GM23338 (cell line): ENCODE data around the gene TMEM163. TPM values are rescaled to one million over a fixed set of nuclear protein-coding genes. Genes with fewer than 3 reads are reported as not detected.

Source experiments
- ATAC-seq: fragments of 200-7000 bp; cut with Tn5 transposase; 3 replicates; pipeline ENCODE4 v1.9.1; 2020
- DNase-seq: peaks from one replicate; pipeline ENCODE4 v3.0.0-alpha.2; 2015; ENCODE audit warnings: low spot score
- H2AFZ ChIP-seq: fragments of 200-600 bp; sonication (generic); 2 replicates; pipeline ENCODE4 v1.8.0; 2016; ENCODE audit warnings: antibody characterized with exemption, mild to moderate bottlenecking, moderate library complexity
- H3F3A ChIP-seq: fragments of 200-600 bp; sonication (generic); replicated peaks from 2 replicates; pipeline ENCODE4 v1.8.0; 2017; ENCODE audit warnings: antibody characterized with exemption, mixed run types, low read depth
- H3K27ac ChIP-seq: fragments of 200-600 bp; sonication (generic); 2 replicates; pipeline ENCODE4 v1.6.1; 2016; ENCODE audit warnings: low read depth
- H3K27me3 ChIP-seq: fragments of 200-600 bp; sonication (generic); 2 replicates; pipeline ENCODE4 v1.8.0; 2016; ENCODE audit warnings: mild to moderate bottlenecking, mixed run types, moderate library complexity; ENCODE audit not compliant: insufficient read depth
- H3K36me3 ChIP-seq: fragments of 200-600 bp; sonication (generic); 2 replicates; pipeline ENCODE4 v1.8.0; 2016; ENCODE audit warnings: mild to moderate bottlenecking; ENCODE audit not compliant: insufficient read depth
- H3K4me1 ChIP-seq: fragments of 200-600 bp; sonication (generic); 2 replicates; pipeline ENCODE4 v1.8.0; 2016; ENCODE audit warnings: mild to moderate bottlenecking, moderate library complexity; ENCODE audit not compliant: insufficient read depth
- H3K4me2 ChIP-seq: fragments of 200-600 bp; sonication (generic); 2 replicates; pipeline ENCODE4 v1.7.1; 2017; ENCODE audit warnings: mixed run types
- H3K4me3 ChIP-seq: fragments of 200-600 bp; sonication (generic); 2 replicates; pipeline ENCODE4 v1.6.1; 2016; ENCODE audit warnings: mixed run types
- H3K79me2 ChIP-seq: fragments of 200-600 bp; sonication (generic); replicated peaks from 2 replicates; pipeline ENCODE4 v1.8.0; 2017; ENCODE audit warnings: mild to moderate bottlenecking; ENCODE audit not compliant: insufficient read depth
- H3K9me2 ChIP-seq: fragments of 200-600 bp; sonication (generic); 2 replicates; pipeline ENCODE4 v1.8.0; 2017; ENCODE audit not compliant: insufficient read depth
- H4K20me1 ChIP-seq: fragments of 200-600 bp; sonication (generic); replicated peaks from 2 replicates; pipeline ENCODE4 v1.8.0; 2017; ENCODE audit warnings: mild to moderate bottlenecking; ENCODE audit not compliant: insufficient read depth
- H3K27ac Mint-ChIP-seq: 2 replicates; pipeline ENCODE4 v1.8.0; 2020; ENCODE audit warnings: inconsistent platforms, mild to moderate bottlenecking, moderate library complexity, mixed read lengths
- H3K27me3 Mint-ChIP-seq: 3 replicates; pipeline ENCODE4 v1.8.0; 2022; ENCODE audit warnings: low read depth, mild to moderate bottlenecking, moderate library complexity, mixed read lengths, inconsistent platforms; ENCODE audit not compliant: insufficient read depth, poor library complexity
- H3K36me3 Mint-ChIP-seq: 3 replicates; pipeline ENCODE4 v1.8.0; 2021; ENCODE audit warnings: low read depth, mild to moderate bottlenecking, inconsistent platforms, moderate library complexity, mixed read lengths
- H3K4me1 Mint-ChIP-seq: 3 replicates; pipeline ENCODE4 v1.8.0; 2020; ENCODE audit warnings: mild to moderate bottlenecking, inconsistent platforms, mixed read lengths
- H3K4me3 Mint-ChIP-seq: 3 replicates; pipeline ENCODE4 v1.8.0; 2021; ENCODE audit warnings: moderate library complexity, mild to moderate bottlenecking, inconsistent platforms, mixed read lengths
- H3K9me3 Mint-ChIP-seq: 3 replicates; pipeline ENCODE4 v1.8.0; 2020; ENCODE audit warnings: moderate library complexity, mild to moderate bottlenecking, inconsistent platforms, mixed read lengths
- CREB1 ChIP-seq: fragments of 250-450 bp; sonication (Bioruptor Pico); IDR thresholded peaks from 2 replicates; pipeline ENCODE4 v1.5.0; 2020; ENCODE audit warnings: low read depth, mild to moderate bottlenecking, moderate library complexity
- CTCF ChIP-seq, 2 experiments: fragments of 200-600 bp in 1 of 2; sonication (generic) in 1 of 2; conservative IDR thresholded peaks; 2 replicates each; pipeline versions ENCODE4 v1.5.1 to v1.6.1; 2016 to 2017; ENCODE audit warnings: antibody characterized with exemption in 2 of 2, low read depth in 2 of 2, mild to moderate bottlenecking in 2 of 2, moderate library complexity in 1 of 2
- ETS1 ChIP-seq: IDR thresholded peaks from 2 replicates; pipeline ENCODE4 v1.6.1; 2016; ENCODE audit warnings: antibody characterized with exemption
- EZH2 ChIP-seq: fragments of 200-600 bp; sonication (generic); IDR thresholded peaks from one replicate; pipeline ENCODE4 v1.8.0; 2017; ENCODE audit warnings: antibody characterized with exemption, mild to moderate bottlenecking, low read depth; ENCODE audit not compliant: unreplicated experiment
- EZH2phosphoT487 ChIP-seq: fragments of 200-600 bp; sonication (generic); IDR thresholded peaks from one replicate; pipeline ENCODE4 v1.8.1; 2018; ENCODE audit warnings: antibody characterized with exemption; ENCODE audit not compliant: unreplicated experiment
- JUNB ChIP-seq: IDR thresholded peaks from one replicate; pipeline ENCODE4 v1.6.1; 2016; ENCODE audit warnings: antibody characterized with exemption; ENCODE audit not compliant: unreplicated experiment
- NANOG ChIP-seq: IDR thresholded peaks from 2 replicates; pipeline ENCODE4 v1.6.1; 2016; ENCODE audit warnings: antibody characterized with exemption, borderline replicate concordance
- POLR2AphosphoS5 ChIP-seq: IDR thresholded peaks from 2 replicates; pipeline ENCODE4 v1.6.1; 2016; ENCODE audit warnings: antibody characterized with exemption, low read depth
- REST ChIP-seq: IDR thresholded peaks from one replicate; pipeline ENCODE4 v1.6.1; 2018; ENCODE audit warnings: antibody characterized with exemption; ENCODE audit not compliant: unreplicated experiment
- STAT1 ChIP-seq: IDR thresholded peaks from one replicate; pipeline ENCODE4 v1.6.1; 2016; ENCODE audit warnings: antibody characterized with exemption; ENCODE audit not compliant: unreplicated experiment
- ZNF114 ChIP-seq: fragments of 250-450 bp; sonication (Bioruptor Pico); IDR thresholded peaks from 2 replicates; pipeline ENCODE4 v1.5.0; 2020; ENCODE audit warnings: mild to moderate bottlenecking, moderate library complexity
- ZNF331 ChIP-seq: fragments of 250-450 bp; sonication (Bioruptor Pico); IDR thresholded peaks from 2 replicates; pipeline ENCODE4 v1.5.0; 2020; ENCODE audit warnings: low read depth, mild to moderate bottlenecking, moderate library complexity
- ZNF462 ChIP-seq: fragments of 250-450 bp; sonication (Bioruptor Pico); IDR thresholded peaks from 2 replicates; pipeline ENCODE4 v1.5.0; 2020; ENCODE audit warnings: mild to moderate bottlenecking, moderate library complexity
- polyA plus RNA-seq: library from polyadenylated mRNA; unstranded; fragments of >200 nt; fragmentation: Nextera tagmentation; extraction: Ambion mirVana; gene quantifications from 2 replicates; pipeline ENCODE4 v1.2.1, GENCODE V29; 2016
- total RNA-seq: library from RNA; depleted of rRNA; stranded (reverse); fragments of >200 nt; shearing (Covaris generic); gene quantifications from 2 replicates; pipeline ENCODE4 v1.2.3, GENCODE V29; 2014

TMEM163 gene
- total and polyA plus RNA-seq, 2 experiments from 2014 or later: 1.1 to 1.8 TPM

- H3K9me2 ChIP-seq: no peaks in the 10 kb centered on the region
- H3K4me3 ChIP-seq: no peak overlapping the region
- no peak for ATAC-seq
- H3K79me2 ChIP-seq: no peaks in the 10 kb centered on the region
- TF ChIP-seq ZNF114 (CRISPR knock-in tag) (no peak), ZNF331 (no peak), JUNB (no peak), EZH2phosphoT487 (no peak), ETS1 (no peak), POLR2AphosphoS5 (no peak), CREB1 (no peak), ZNF462 (CRISPR knock-in tag) (no peak), NANOG (no peak), CTCF (conservative IDR thresholded peaks at IDR 0.05; ENCODE audit: low read depth in 2 of 2) (no peak), EZH2 (no peak), STAT1 (no peak), REST (no peak)
- DNase-seq: no peak
- H3K36me3 ChIP-seq: no peaks in the 10 kb centered on the region
- Mint-ChIP-seq H3K36me3 (peaks cover 4% of the 10 kb centered on the region; the same call in 2 of the 3 replicates), H3K9me3 (no peaks in the 10 kb centered on the region), H3K4me1 (peaks cover 10% of the 10 kb centered on the region), H3K27ac (no peak overlapping the region), H3K4me3 (no peak overlapping the region), H3K27me3 (peaks cover 17% of the 10 kb centered on the region)
- no peak overlapping the region for H2AFZ ChIP-seq
- no peak overlapping the region for H3K27ac ChIP-seq
- H3F3A ChIP-seq: no peaks in the 10 kb centered on the region
- peaks cover 5% of the 10 kb centered on the region; the same call in 1 of the 2 replicates for H3K4me1 ChIP-seq
- no peak overlapping the region for H3K4me2 ChIP-seq
- peaks cover 20% of the 10 kb centered on the region for H3K27me3 ChIP-seq
- peaks cover 3% of the 10 kb centered on the region; the same call in 1 of the 2 replicates for H4K20me1 ChIP-seq
Measured at GRCh38 chr2:134426721-134427120, 292.1 kb downstream of the TMEM163 start.
